ENCODE measurements around the gene MCC.

DNA sequence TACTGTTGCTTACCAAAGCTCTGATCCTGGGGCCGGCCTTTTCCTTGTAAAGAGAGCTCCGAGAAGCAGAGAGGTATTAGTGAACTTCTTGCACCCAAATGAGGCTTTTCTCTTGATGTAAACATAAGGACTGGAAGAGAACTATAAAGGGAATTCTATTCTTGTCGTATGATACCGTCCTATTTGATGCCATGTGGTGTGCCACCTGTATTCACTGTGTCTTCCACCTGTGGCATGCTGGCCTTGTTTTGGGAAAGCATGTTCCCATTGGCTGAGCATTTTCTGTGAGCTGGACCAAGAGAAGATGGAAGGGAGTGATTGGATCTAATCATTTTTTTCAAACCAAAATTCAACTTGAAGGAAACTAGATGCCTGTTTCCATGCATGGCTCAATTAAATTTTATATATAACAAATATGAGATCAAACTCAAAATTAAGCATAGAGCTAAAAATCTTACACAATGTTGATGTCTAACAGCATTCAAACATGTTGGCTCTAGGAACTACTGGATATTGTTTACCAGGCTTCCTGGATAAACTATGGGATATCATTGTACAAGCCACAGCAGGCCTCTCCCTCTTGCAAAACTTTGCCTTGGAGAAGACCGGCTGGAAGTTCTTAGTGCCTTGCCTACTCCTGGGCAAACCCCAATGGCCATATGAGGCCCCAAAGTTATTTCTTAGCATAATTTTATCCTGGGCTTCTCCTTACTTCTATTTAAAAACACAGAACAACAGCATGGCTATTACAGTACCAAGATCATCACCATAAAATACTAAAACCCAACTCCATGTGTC, 168.8 kb downstream of the MCC start:
- TF ChIP-seq POLR2A (IDR thresholded peaks at IDR 0.05; ENCODE audit: low read length) (no peak), GATA1 (IDR thresholded peaks at IDR 0.05; ENCODE audit: low read depth, low read length) (no peak)

All from erythroblast (primary cell).